ENCODE results near the gene IER5L. TPM values are rescaled to one million over a fixed set of nuclear protein-coding genes. Genes with fewer than 3 reads are reported as not detected.

IER5L gene
- total and polyA plus RNA-seq, 2 donors (not counting 3 experiments of a cell fraction or from before 2014, with no cell fraction given), result 5.3 to 12.3 TPM

DNA sequence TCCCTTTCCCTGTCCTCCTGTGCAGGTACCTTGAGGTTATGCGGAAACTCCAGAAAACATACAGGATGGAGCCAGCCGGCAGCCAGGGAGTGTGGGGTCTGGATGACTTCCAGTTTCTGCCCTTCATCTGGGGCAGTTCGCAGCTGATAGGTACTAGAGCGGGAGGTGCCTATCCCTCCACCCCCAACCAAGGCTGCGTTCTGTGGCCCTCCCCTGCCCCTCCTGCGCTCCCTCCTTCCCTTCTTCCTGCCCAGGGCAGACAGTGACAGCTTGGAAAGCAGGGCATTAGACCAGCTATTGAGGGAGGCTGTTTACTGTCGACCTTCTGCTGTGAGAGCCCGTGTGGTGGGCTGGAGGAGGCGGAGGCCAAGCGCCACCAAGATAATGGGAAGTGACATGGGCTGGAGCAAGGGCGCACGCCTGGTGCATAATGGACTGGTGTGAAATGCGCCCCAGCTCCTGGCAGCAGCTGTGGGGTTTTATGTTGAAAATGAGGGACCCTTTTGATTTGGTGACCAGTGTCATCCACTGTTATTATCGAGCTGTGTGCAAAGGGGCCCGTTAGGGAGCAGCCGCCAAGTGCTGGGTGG lies 41.5 kb downstream of the IER5L start:
- no peak for DNase-seq (ENCODE audit: low read depth, low spot score)
- POLR2A ChIA-PET, result no interaction called here

More for the DNA sequence above, 41.5 kb downstream of the IER5L start:
- H3K79me2 ChIP-seq (ENCODE audit: control insufficient read depth, insufficient read depth, low read length), result no peaks in the 10 kb centered on the region
- H2AFZ ChIP-seq (ENCODE audit: low read depth, low read length), result no peak overlapping the region
- no TSS peak for BruUV-seq (replicated peaks)
- no peak overlapping the region for H3K27ac ChIP-seq (ENCODE audit: insufficient read depth, low read depth, low read length)
- H3K4me2 ChIP-seq (ENCODE audit: insufficient read depth, low read length), result no peak overlapping the region
- H3K36me3 ChIP-seq (ENCODE audit: control insufficient read depth in 2 of 2, extremely low read depth in 1 of 2, insufficient read depth in 2 of 2, low read length in 2 of 2), result peaks cover 6 to 13% of the 10 kb centered on the region in 2 experiments
- no peak overlapping the region for H3K9ac ChIP-seq (replicated peaks; ENCODE audit: extremely low read depth, insufficient read depth, low read length)
- H3K9me3 ChIP-seq (replicated peaks; ENCODE audit: control insufficient read depth, insufficient read depth, low read length), result no peaks in the 10 kb centered on the region
- H3K4me3 ChIP-seq (replicated peaks in 1 of 3; ENCODE audit: insufficient read depth in 1 of 3, low read depth in 1 of 3, low read length in 3 of 3), result no peak overlapping the region
- H3K4me1 ChIP-seq (ENCODE audit: control insufficient read depth, extremely low read depth, insufficient read depth, low read length), result peaks cover 30% of the 10 kb centered on the region
- no peak for TF ChIP-seq EZH2 (IDR thresholded peaks at IDR 0.05; ENCODE audit: borderline replicate concordance, low read depth, low read length, severe bottlenecking)
- no peak for TF ChIP-seq FOS (IDR thresholded peaks at IDR 0.05; ENCODE audit: borderline replicate concordance, insufficient read depth, low read length)
- no peak for TF ChIP-seq POLR2A (IDR thresholded peaks at IDR 0.05; ENCODE audit: low read depth, low read length)
- no peak for TF ChIP-seq CTCF (IDR thresholded peaks at IDR 0.05; ENCODE audit: extremely low read depth in 1 of 2, insufficient read depth in 1 of 2, low read depth in 1 of 2, low read length in 2 of 2)
- TF ChIP-seq GATA2 (IDR thresholded peaks at IDR 0.05; ENCODE audit: insufficient read depth, insufficient read length, low read depth, low read length), result no peak
- no peak for TF ChIP-seq JUN (IDR thresholded peaks at IDR 0.05; ENCODE audit: borderline replicate concordance, insufficient read depth, insufficient read length, low read depth)
- no peak for TF ChIP-seq MYC (IDR thresholded peaks at IDR 0.05; ENCODE audit: low read depth, low read length)
- TF ChIP-seq, protein P1, sequence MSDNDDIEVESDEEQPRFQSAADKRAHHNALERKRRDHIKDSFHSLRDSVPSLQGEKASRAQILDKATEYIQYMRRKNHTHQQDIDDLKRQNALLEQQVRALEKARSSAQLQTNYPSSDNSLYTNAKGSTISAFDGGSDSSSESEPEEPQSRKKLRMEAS (IDR thresholded peaks at IDR 0.05; ENCODE audit: insufficient read depth, insufficient read length), result no peak
- no peak for TF ChIP-seq POLR2AphosphoS5 (IDR thresholded peaks at IDR 0.05; ENCODE audit: insufficient read depth, low read depth, low read length)
- dilution Hi-C loops (cut with MboI; ENCODE audit: extremely low pct_ligation_motif_present, low sequenced_read_pairs), result no loop called here
- intact Hi-C loops (cut with micrococcal nuclease), result loop anchor here (5.0 kb wide), 1 partner anchor 646 kb away; no protein-coding TSS in a partner anchor
- FAIRE-seq, result no peak
- H4K20me1 ChIP-seq (replicated peaks; ENCODE audit: control insufficient read depth, extremely low read depth, insufficient read depth, low read length), result no peaks in the 10 kb centered on the region
- H3K27me3 ChIP-seq (ENCODE audit: control insufficient read depth in 2 of 2, insufficient read depth in 2 of 2, low read length in 2 of 2), result no peaks in the 10 kb centered on the region
- H3K9me1 ChIP-seq (replicated peaks; ENCODE audit: control insufficient read depth, extremely low read depth, insufficient read depth, low read length), result no peaks in the 10 kb centered on the region
- CTCF ChIA-PET, result interaction anchor here (0.5 to 12.6 kb wide), 5 partner anchors 11 to 488 kb away, joined by 3 to 232 read pairs (median 4); partner anchors contain the start of genes C9orf50 and NTMT1

All from endothelial cell of umbilical vein (primary cell).